Stimulated activated CD4-positive, alpha-beta T cell treated with anti-CD3 and anti-CD28 coated beads, TNF-alpha, amount 100 ng/mL, for 1 hour (primary cell): Measurements from ENCODE around the gene C1QC.

Experiments used
- DNase-seq, 3 donors: peaks; one replicate each; pipeline ENCODE4 v3.0.0-alpha.2; 2020; ENCODE audit warnings: low read depth in 3 of 3, low spot score in 1 of 3

Gene C1QC

DNA sequence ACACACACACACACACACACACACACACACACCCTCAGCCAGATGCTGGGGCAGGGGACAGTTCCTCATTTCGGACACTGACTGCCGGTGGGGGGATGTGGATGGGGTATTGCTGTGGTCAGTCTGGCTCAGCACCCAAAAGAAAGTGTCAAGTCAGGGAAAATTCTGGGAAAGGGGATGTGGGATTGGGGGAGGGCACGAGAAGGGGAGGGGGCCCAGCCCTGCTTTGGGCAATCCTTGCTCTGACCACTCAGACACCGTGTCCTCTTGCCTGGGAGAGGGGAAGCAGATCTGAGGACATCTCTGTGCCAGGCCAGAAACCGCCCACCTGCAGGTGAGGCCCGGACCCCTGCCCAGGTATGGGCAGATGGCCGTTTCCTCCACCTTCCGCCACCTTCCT lies at the start of gene C1QC:
Gene C1QC, plus strand, starts transcription at position 253 of the 400 bp plus-strand sequence. CDS start 391 bp downstream, outside the sequence.
- no peak for DNase-seq

DNA sequence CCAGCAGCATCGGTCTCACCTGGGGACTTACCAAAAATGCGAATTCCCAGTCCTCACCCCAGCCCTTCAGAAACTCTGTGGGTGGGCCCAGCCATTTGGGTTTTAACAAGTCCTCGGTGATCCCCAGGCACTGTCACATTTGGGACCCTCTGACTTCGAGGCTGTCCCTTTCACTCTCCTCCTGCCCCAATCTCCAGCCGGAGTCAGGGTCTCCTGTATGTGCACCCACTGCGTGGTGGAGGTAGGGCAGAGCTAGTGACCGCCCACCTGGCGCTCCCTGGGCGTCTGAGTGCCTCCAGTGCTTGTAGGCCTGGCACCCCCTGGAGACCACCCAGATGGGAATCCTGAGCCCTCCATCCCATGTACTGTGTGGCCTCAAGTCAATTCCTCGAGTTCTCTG lies 49.0 kb upstream of the C1QC start:
- no peak for DNase-seq

DNA sequence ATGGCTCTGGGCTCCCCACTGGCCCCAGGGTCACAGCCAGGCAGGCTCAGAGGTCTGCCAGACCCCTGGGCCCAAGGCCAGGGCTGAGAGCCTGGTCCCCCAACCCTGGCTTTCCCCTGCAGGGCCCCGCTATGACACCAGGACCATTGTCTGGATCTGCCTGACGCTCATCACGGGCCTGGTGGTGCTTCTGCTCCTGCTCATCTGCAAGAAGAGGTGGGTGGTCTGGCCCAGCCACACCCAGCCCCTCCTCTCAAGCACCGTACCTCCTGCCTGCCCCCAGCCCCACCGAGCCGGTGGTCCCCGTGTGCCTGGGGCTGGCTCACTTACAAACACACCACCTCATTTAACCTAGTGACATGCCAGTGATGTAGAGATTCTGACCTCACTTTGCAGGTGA lies 48.3 kb upstream of the C1QC start:
- DNase-seq: no peak

- no peak for DNase-seq
These were observed 46.0 kb upstream of the C1QC start for GRCh38 chr1:22597301-22597965.

DNA sequence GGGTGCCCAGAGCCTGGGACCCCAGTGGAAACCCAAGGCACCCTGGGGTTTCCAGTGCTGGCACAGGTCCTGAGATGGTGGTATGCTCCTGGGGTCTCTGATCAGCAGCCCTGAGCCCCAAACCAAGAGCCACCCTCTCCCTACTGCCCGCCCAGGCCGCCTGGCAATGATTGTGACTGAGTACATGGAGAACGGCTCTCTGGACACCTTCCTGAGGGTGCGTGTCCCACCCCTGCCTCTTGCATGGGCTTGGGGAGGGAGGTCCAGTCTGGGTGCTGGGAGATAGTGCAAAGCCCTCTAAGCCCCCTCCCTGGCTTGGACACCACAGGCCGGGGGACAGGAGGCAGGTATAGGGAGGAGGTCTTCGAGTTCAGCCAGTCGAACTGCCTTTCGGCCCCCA lies 45.4 kb upstream of the C1QC start:
- no peak for DNase-seq

GRCh38 chr1:22598736-22599135 lies 44.7 kb upstream of the C1QC start:
- DNase-seq: no peak

- DNase-seq: no peak
These were observed 43.2 kb upstream of the C1QC start for GRCh38 chr1:22600071-22600816.

DNA sequence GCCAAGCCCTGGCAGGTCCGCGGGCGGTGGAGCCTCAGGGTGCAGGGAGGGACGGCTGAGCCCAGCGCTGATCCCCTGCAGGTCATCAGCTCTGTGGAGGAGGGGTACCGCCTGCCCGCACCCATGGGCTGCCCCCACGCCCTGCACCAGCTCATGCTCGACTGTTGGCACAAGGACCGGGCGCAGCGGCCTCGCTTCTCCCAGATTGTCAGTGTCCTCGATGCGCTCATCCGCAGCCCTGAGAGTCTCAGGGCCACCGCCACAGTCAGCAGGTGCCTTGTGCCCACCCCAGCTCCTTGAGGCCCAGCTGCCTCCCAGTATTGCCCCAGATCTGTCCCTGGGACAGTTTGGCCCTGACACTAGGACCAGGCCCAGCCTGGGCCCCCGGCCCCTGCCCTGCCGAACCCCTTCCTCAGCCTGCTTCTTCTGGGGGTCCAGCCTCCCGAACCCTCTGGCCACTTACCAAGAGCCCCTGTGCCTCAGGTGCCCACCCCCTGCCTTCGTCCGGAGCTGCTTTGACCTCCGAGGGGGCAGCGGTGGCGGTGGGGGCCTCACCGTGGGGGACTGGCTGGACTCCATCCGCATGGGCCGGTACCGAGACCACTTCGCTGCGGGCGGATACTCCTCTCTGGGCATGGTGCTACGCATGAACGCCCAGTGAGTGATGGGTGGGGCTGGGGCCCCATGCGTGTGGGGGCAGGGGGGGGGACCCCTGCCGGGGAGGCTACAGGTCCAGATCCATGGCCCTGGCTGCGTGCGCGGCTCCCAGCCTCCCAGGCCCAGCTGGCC lies 42.4 kb upstream of the C1QC start:
- no peak for DNase-seq

DNA sequence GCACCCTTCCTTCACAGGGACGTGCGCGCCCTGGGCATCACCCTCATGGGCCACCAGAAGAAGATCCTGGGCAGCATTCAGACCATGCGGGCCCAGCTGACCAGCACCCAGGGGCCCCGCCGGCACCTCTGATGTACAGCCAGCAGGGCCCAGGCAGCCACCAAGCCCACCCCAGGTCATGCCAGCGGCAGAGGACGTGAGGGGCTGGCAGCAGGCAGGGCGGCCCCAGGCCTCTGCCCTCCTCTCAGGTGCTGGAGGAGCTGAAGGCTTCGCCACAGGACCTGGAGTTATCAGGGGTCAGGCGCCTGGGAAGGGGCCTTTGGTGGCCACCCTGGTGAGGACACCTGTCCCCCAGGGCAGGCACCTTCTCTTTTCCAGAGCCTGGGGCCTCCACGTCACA lies 41.8 kb upstream of the C1QC start:
- no peak for DNase-seq

GRCh38 chr1:22602060-22602740 lies 41.2 kb upstream of the C1QC start:
- no peak for DNase-seq

DNA sequence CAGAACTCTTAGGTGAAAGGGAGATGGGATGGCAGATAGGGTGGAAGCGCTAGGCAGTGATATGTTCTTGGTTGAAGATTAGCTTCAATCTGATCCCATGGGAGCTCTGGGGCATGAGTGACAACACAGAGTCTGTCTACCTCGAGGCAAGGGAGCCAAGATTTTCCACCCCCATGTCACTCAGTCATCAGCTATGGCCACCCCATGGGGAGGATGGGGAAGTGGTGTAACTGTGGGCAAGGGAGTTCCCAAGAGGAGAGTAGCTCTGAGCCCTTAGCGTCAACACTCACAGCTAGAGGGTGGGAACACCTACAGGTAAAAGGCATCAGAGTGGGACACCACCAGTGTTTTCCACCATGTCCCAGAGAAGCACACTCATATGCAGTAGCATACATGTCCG lies 37.3 kb upstream of the C1QC start:
- no peak for DNase-seq

DNA sequence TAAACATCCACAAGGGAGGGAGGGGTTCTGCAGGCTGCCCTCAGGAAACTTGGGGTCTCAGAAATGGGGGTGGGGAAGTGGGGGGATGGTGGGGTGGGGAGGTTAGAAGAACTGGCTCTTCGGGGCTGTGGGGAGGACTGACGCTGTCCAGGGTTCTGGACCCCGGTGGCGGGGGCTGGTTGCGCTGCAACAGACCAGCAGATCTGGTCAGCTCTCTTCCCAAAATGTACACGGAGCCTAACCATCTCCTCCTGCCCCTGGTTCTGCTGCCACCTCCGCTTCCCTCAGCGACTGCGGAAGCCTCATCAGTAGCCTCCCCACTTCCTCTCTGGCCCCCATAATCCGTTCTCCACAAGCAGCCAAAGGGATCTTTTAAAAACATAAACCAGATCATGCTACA lies 36.3 kb upstream of the C1QC start:
- no peak for DNase-seq

DNA sequence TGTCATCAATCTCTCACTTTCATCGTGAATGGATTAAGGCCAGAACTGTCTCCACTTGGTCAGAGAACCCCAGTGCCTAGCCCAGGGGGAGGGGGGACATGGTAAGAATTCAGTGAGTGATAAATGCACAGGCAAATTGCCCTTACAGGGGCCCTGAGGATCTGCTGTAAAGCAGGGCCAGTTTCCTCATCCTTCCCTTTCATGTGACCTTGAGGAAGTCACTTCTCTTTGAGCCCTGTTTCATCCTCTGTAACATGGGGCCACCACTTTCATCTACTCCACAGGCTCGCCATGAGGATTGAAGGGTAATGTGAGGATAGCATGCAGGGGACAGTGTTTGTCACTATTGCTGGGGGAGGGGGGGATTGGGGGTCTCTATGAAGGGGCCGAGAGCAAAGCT lies 35.1 kb upstream of the C1QC start:
- DNase-seq: no peak

- no peak for DNase-seq
These were observed 34.1 kb upstream of the C1QC start for GRCh38 chr1:22609291-22609690.

DNA sequence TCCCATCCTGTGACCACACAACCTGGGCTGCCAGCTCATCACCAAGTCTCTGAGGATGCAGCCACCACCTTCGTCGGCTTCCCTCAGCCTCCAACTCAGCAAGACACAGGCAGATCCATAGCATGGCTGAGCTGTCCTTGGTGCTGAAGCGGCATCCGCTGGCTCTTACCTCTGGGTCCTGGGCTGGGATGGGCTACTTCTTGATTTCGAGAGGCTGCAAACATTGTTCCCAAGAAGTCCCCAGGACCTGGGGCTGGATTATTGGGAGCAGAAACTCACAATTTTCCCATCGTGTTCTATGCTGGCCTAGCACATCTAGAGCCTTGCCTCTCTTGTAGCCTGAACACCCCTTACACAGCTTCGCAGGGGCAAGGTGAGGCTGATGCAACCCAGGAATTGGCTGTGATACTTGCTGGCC lies 31.9 kb upstream of the C1QC start:
- no peak for DNase-seq

- no peak for DNase-seq
These were observed 30.5 kb upstream of the C1QC start for GRCh38 chr1:22612671-22613571.

GRCh38 chr1:22613572-22613918 lies 29.9 kb upstream of the C1QC start:
- DNase-seq: no peak

DNA sequence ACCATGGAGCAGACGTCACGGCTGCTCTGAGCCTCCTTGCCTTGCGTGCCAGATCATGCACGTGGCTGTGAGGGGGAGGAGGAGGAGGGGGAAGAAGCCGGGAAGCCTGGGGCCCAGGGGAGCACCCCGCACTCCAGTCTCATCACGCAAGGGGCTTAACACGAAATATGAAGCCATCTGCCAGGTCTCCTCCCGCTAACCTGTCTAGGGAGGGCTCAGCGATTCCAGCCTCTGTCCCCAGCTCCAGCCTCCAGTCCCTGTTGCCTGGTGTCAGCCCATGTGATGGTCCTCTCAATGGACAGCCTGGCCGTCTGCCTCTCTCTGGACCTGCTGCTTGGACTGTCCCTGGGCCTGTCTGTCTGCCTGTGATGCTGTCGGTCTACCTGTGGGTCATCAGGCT lies 29.5 kb upstream of the C1QC start:
- DNase-seq: no peak

DNA sequence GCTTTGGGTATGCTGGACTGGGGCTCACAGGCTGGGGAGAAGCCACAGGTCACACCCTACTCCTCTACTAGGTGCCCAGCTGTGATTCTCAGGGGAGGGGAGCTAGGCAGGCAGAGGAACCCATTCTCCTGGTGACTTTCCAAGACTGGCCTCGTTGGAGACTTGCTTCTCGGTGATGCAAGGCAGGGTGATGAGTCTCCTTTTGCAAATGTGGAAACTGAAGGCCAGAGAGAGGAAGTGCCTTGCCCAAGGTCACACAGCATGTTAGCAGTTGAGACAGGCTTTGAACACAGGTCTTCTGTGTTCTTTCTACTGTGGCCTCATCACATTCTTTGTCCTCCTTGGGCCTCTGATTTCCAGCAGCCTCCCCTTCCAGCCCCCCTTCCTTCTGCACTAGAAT lies 27.5 kb upstream of the C1QC start:
- no peak for DNase-seq

GRCh38 chr1:22616571-22616970 lies 26.9 kb upstream of the C1QC start:
- DNase-seq: no peak

DNA sequence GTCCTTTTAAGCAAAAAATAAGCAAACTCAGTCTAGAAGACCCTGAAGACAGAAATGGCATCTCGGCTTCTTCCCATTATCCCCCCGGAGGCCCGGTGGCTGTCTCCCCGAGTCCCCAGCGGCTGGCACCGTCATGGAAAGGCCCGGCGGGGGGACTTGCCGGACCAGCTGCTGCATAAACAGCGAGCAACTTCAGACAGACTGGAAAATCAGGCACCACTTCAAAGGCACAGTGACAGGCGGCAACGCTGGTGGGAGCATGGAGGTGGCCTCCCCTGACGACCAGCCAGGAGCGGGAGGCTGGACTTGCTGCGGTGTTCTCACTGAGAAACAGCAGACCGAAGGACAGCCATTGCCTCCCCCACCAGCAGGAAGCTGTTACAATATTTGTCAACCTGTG lies 25.4 kb upstream of the C1QC start:
- DNase-seq: no peak
